Vagina (tissue), 2 donors: ENCODE data around the gene ADAMTS17. TPM values are rescaled to one million over a fixed set of nuclear protein-coding genes. Genes with fewer than 3 reads are reported as not detected.

Experiments used
- DNase-seq, 2 donors: peaks; one replicate each; pipeline ENCODE4 v3.0.0-alpha.2; 2017; ENCODE audit errors: extremely low spot score in 2 of 2
- H3K27ac ChIP-seq: fragments of 200-600 bp; sonication (generic); one replicate; pipeline ENCODE4 v1.5.1; 2019
- H3K27me3 ChIP-seq: fragments of 200-600 bp; sonication (generic); one replicate; pipeline ENCODE4 v1.5.1; 2019
- H3K36me3 ChIP-seq, 2 donors: fragments of 200-600 bp; sonication (generic); one replicate each; pipeline ENCODE4 v1.5.1; 2017 to 2019
- H3K4me1 ChIP-seq: fragments of 200-600 bp; sonication (generic); one replicate; pipeline ENCODE4 v1.5.1; 2019
- H3K4me3 ChIP-seq, 2 donors: fragments of 200-600 bp; sonication (generic); 1 replicate in 1 of 2; 2 replicates in 1 of 2; pipeline ENCODE4 v1.5.1; 2016 to 2019
- H3K9me3 ChIP-seq: fragments of 200-600 bp; sonication (generic); one replicate; pipeline ENCODE4 v1.5.1; 2019
- CTCF ChIP-seq, 3 experiments: fragments of 450-650 bp in 2 of 3; fragments of 200-600 bp in 1 of 3; sonication (generic) in 1 of 3; IDR thresholded peaks; one replicate each; pipeline ENCODE4 v1.5.1; 2017 to 2019; ENCODE audit warnings: antibody characterized with exemption in 3 of 3, mild to moderate bottlenecking in 2 of 3, moderate library complexity in 2 of 3
- POLR2A ChIP-seq, 2 donors: fragments of 450-650 bp; IDR thresholded peaks; one replicate each; pipeline ENCODE4 v1.6.1; 2017; ENCODE audit warnings: antibody characterized with exemption in 2 of 2, mild to moderate bottlenecking in 2 of 2, moderate library complexity in 2 of 2
- POLR2AphosphoS5 ChIP-seq, 2 donors: sonication (generic); formaldehyde crosslinking; IDR thresholded peaks; one replicate each; pipeline ENCODE4 v1.9.0; 2017; ENCODE audit warnings: antibody characterized with exemption in 2 of 2, mild to moderate bottlenecking in 2 of 2, low read depth in 1 of 2; ENCODE audit not compliant: insufficient read depth in 1 of 2
- intact Hi-C: fragments of 100-400 bp; cut with DNase I; formaldehyde crosslinking; loops from one replicate; pipeline ENCODE4 v1.15.1; 2023
- total RNA-seq: library from RNA; depleted of rRNA; stranded (reverse); fragments of >200 nt; gene quantifications from one replicate; pipeline ENCODE4 v1.2.3, GENCODE V29; 2016

ADAMTS17 gene
- total RNA-seq, 1 donor from 2014 or later = 16.0 TPM

- Histone ChIP-seq H3K9me3 (no peaks in the 10 kb centered on the region), H3K4me3 (no peak overlapping the region), H3K4me1 (peaks cover 10% of the 10 kb centered on the region), H3K27ac (no peak overlapping the region), H3K36me3 (no peaks in the 10 kb centered on the region), H3K27me3 (no peaks in the 10 kb centered on the region)
- peak; percentile 81 to 86 for DNase-seq
- intact Hi-C loops = loop anchor here (5.0 kb wide), 1 partner anchor 407 kb away; no protein-coding TSS in a partner anchor
- peak in 2 of 3 experiments; percentile 39 to 60 for TF ChIP-seq CTCF (IDR thresholded peaks at IDR 0.05)
- TF ChIP-seq POLR2A (IDR thresholded peaks at IDR 0.05) = no peak
- peak in 1 of 2 donors; percentile 44 for TF ChIP-seq POLR2AphosphoS5 (IDR thresholded peaks at IDR 0.05; ENCODE audit: insufficient read depth in 1 of 2, low read depth in 1 of 2)
These were observed 2.8 kb downstream of the ADAMTS17 start for GRCh38 chr15:100338971-100339444.

GRCh38 chr15:100338247-100338646 is 3.5 kb downstream of the ADAMTS17 start:
- TF ChIP-seq CTCF (IDR thresholded peaks at IDR 0.05) = no peak
- no peak for TF ChIP-seq POLR2A (IDR thresholded peaks at IDR 0.05)
- TF ChIP-seq POLR2AphosphoS5 (IDR thresholded peaks at IDR 0.05; ENCODE audit: insufficient read depth in 1 of 2, low read depth in 1 of 2) = no peak
- Histone ChIP-seq H3K4me1 (peaks cover 10% of the 10 kb centered on the region), H3K4me3 (no peak overlapping the region), H3K27me3 (no peaks in the 10 kb centered on the region), H3K27ac (no peak overlapping the region), H3K36me3 (no peaks in the 10 kb centered on the region), H3K9me3 (no peaks in the 10 kb centered on the region)
- peak; percentile 67 to 80 for DNase-seq
- intact Hi-C loops = loop anchor here (5.0 kb wide), 1 partner anchor 406 kb away; no protein-coding TSS in a partner anchor

DNA sequence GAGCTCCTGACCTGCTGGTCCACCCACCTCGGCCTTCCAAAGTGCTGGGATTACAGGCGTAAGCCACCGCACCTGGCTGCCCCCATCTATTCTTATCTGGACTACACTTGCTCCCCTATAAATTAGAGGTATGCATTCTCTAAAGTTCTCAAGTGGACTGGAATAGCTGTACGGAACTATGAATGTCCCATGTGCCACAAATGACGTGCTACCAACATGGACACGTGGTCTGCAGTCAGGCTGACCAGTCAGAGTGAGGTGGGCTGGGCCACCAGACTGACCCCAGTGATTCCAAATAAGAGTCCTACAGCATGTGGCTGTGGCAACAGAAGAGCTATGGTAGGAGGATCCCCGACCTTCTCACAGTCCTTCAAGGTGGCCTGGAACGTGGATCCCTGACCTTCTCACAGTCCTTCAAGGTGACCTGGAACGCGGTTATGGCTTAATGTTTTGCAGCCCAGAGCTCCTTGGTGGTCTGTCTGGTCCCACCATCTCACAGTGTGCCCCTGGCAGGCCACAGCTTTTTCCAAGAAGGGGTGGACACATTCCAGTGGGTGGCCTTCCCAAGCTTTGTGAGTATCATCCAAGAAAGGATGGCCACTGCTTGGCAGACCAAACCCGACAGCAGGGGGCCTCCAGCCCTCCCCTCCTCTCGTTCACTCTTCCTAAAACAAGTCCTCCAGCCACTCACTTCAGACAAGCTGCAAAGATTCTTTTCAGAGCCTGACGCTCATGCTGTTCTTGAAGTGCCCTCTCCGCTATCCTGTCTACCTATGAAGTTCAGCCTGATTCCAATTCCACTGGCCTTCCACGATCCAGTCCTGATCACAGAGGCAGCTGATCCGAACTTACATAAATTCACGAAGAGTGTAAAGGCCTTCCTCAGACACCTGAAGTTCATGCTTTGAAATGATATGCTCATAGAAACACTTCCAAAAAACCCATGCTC is 4.4 kb downstream of the ADAMTS17 start:
- TF ChIP-seq POLR2AphosphoS5 (IDR thresholded peaks at IDR 0.05; ENCODE audit: insufficient read depth in 1 of 2, low read depth in 1 of 2) = no peak
- no peak for TF ChIP-seq POLR2A (IDR thresholded peaks at IDR 0.05)
- TF ChIP-seq CTCF (IDR thresholded peaks at IDR 0.05) = no peak
- Histone ChIP-seq H3K27me3 (no peaks in the 10 kb centered on the region), H3K4me3 (no peak overlapping the region), H3K27ac (no peak overlapping the region), H3K4me1 (peaks cover 10% of the 10 kb centered on the region), H3K9me3 (no peaks in the 10 kb centered on the region), H3K36me3 (no peaks in the 10 kb centered on the region)
- intact Hi-C loops = loop anchor here (5.0 kb wide), 1 partner anchor 405 kb away; no protein-coding TSS in a partner anchor
- peak in 1 of 2 donors; percentile 80 for DNase-seq

GRCh38 chr15:100336061-100336460 is 5.7 kb downstream of the ADAMTS17 start:
- TF ChIP-seq CTCF (IDR thresholded peaks at IDR 0.05) (no peak), POLR2AphosphoS5 (IDR thresholded peaks at IDR 0.05; ENCODE audit: insufficient read depth in 1 of 2, low read depth in 1 of 2) (no peak), POLR2A (IDR thresholded peaks at IDR 0.05) (no peak)
- Histone ChIP-seq H3K4me1 (peaks cover 18% of the 10 kb centered on the region), H3K36me3 (no peaks in the 10 kb centered on the region), H3K9me3 (no peaks in the 10 kb centered on the region), H3K27ac (no peak overlapping the region), H3K4me3 (no peak overlapping the region), H3K27me3 (no peaks in the 10 kb centered on the region)
- DNase-seq = peak; percentile 25 to 69
- intact Hi-C loops = loop anchor here (5.0 kb wide), 1 partner anchor 404 kb away; no protein-coding TSS in a partner anchor
